Stimulated activated CD8-positive, alpha-beta memory T cell treated with anti-CD3 and anti-CD28 coated beads, Interleukin-4, amount 100 ng/mL, for 4 hours (primary cell): ENCODE results near the gene VSIR.

Experiments
- DNase-seq, 2 donors: peaks; one replicate each; pipeline ENCODE4 v3.0.0-alpha.2; 2020; ENCODE audit warnings: low read depth in 2 of 2, low spot score in 1 of 2

Gene VSIR

DNA sequence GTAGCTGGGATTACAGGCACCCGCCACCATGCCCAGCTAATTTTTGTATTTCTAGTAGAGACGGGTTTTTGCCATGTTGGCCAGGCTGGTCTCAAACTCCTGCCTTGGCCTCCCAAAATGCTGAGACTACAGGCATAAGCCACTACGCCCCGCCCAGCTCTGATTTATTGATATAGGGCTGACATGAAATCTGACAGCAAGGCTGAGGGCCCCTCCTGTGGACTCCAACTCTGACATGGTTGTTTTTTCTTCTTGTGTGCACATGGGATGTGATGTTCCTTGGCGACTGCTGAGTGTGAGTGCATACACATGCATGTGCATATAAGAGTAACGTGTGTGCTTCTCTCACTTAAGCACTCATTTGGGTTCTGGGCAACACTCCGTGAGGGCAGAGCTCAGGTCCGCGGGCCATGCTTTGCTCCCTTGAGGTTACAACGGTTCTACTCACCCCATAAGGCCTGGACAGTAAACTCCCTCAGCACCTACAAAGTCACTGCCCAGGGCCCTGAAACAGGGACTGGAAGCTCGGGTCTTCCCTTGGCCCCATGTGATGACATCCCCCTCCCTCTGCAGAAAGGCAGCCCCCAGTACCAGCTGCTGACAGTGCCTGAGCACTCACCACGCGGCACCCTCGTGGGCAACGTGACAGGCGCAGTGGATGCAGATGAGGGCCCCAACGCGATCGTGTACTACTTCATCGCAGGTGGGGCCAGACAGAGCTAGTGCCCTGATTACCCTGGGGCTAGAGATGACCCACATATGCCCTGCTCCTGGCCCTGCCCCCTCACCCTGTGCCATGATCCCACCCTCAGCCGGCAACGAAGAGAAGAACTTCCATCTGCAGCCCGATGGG is 33.6 kb upstream of the VSIR start:
- no peak for DNase-seq

DNA sequence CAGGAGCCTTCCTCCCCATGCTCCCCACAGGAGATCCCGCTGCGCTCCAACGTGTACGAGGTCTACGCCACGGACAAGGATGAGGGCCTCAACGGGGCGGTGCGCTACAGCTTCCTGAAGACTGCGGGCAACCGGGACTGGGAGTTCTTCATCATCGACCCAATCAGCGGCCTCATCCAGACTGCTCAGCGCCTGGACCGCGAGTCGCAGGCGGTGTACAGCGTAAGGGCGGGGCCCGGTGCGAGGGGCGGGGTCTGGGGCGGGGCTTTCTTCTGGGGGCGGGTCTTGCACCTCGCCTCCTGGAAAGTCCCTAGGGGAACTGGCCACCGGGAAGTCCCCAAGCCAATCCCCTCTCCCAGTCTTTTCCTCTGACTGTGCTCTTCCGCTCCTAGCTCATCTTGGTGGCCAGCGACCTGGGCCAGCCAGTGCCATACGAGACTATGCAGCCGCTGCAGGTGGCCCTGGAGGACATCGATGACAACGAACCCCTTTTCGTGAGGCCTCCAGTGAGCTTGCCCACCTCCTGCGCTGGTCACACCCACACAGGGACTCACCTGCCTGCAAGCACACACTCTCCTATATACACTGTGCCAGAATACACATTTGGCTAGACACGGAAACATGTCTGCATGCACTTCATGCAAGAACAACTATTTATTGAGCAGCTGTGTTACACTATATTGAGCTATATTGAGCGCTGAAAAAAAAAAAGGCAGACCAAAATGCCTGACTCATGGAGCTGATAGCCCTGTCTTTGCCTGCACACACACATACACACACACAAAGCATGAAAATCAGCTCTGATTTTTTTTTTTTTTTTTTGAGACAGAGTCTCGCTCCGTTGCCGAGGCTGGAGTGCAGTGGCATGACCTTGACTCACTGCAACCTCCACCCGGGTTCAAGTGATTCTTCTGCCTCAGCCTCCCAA is 32.7 kb upstream of the VSIR start:
- no peak for DNase-seq

GRCh38 chr10:71804077-71804476 is 30.8 kb upstream of the VSIR start:
- DNase-seq: no peak

GRCh38 chr10:71802715-71803488 is 29.6 kb upstream of the VSIR start:
- DNase-seq: no peak

GRCh38 chr10:71802235-71802634 is 28.9 kb upstream of the VSIR start:
- no peak for DNase-seq

DNA sequence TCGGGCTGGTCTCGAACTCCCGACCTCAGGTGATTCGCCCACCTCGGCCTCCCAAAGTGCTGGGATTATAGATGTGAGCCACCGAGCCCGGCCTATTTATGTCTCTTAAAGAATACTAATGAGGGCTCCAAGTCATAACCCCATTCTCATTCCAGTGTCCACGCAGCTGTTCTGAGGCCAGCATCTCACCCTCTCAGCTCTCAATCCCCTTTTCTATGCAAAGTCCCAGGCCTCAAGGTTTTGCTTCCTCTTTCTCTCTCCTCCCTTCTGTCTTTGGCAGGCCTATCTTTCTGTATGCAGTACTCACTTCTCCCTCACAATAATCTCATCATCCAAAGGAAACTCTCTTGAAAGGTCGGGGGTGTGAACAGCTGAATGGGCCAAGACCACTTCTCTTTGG is 28.0 kb upstream of the VSIR start:
- DNase-seq: no peak

DNA sequence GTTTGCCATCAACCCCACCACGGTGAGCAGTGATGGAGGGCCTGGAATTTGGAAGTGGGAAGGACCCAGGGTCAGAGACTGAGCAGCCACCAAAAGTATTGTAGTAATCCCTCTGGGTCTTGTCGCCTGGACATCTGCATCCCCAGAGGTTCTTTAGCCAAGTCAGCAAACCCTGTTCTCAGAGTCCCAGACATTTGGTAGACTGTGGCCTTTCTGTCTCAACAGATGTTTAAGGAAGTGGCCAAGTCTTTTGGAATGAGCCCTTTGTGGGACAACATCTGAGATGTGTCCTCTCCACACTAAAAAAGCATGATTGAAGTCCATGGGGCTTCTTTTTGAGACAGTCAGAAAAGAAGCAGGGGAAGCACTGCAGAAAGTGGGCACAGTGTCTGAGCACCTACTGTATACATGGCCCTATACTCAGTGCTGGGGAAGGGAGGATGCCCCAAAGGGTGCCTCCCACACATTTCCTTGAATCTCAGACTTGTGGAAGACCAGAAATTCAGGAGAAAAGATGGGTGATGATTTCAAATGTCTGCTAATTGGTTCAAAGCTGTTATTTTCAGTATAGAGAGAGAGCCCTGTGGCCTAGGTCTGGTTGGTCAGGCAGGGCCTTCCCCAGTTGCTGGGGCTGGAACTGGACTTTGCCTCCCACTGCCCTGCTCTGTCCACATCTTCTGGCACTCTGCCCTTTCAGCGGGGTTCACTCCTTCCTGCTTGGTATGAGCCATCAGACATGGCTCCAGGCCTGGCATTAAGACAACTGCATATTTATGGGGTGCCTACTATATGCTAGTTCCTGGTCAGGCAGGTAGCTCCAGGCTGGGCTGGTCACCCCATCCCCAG is 26.5 kb upstream of the VSIR start:
- DNase-seq: no peak

- no peak for DNase-seq
Observed at GRCh38 chr10:71799112-71799511, 25.8 kb upstream of the VSIR start.

GRCh38 chr10:71798308-71798624 is 24.9 kb upstream of the VSIR start:
- DNase-seq: no peak

- no peak for DNase-seq
Observed at GRCh38 chr10:71797533-71798307, 24.4 kb upstream of the VSIR start.

- DNase-seq: no peak
Observed at GRCh38 chr10:71796749-71797405, 23.6 kb upstream of the VSIR start.

DNA sequence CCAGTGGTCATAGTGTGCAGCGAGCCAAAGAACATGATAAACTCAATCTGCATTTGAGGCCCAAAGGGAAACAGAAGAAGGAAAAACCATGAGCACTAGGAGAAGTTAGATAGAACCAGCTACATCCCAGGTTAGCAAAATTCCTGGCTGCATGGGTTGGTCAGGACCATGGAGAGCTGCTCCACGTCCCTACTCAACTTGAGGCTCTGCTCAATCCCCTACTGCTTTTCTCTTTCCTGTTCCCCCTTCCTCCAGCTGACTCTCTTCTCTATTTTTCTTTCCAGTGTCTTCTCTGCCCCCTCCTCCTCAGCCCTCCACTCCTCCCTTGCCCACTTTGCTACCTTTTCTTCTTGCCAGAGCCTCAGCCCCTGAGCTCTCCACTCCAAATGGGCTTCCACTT is 21.9 kb upstream of the VSIR start:
- no peak for DNase-seq

- DNase-seq: no peak
Observed at GRCh38 chr10:71790749-71791440, 17.6 kb upstream of the VSIR start.

DNA sequence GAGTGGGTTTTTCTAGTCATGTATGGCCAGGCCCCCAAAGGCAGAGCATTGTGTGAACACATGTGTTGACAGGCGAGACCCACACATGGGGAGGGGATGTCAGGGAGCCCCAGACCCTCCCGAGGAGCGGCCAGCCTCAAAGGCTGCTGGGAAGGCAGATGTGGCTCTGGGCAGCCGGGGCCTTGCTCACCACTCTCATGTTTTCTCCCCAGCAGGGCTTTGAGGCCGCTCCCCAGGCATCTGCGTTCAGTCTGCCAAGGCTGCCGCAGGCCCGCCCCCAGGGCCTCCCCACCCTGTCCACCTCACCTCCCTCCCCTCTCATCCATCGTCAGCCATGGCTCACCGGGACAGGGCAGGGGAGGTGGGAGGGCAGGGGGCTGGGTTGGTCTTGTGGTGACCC is 16.6 kb upstream of the VSIR start:
- no peak for DNase-seq

DNA sequence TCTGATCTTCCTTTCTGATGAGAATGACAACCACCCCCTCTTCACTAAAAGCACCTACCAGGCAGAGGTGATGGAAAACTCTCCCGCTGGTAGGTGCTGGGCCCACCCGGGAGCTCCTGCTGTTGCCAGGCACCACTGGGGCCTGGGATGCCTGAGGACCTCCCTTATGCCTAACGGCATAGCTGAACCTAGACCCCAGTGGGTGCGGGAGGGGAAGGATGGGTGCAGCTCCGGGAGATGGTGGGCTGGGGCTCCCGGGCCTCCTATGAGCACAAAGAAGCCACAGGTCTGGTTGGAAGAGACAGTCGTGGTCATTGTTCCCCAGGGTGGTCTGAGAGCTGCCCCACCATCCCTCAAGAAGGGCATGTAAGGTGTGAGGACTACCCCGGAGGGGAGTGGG is 15.6 kb upstream of the VSIR start:
- no peak for DNase-seq

GRCh38 chr10:71784679-71785272 is 11.5 kb upstream of the VSIR start:
- DNase-seq: no peak

GRCh38 chr10:71783917-71784678 is 10.8 kb upstream of the VSIR start:
- DNase-seq: no peak
